ENCODE data around the gene SUMO2. TPM values are rescaled to one million over a fixed set of nuclear protein-coding genes. Genes with fewer than 3 reads are reported as not detected.
"Not testable (repeated sequence)": the region's sequence is repeated elsewhere in the genome, so short reads cannot be mapped to it uniquely, and the experiment has no call there.

The SUMO2 gene
- total and polyA plus RNA-seq, 2 donors = 98.3 to 150 TPM

GRCh38 chr17:75147878-75148546 is 34.7 kb downstream of the SUMO2 start:
- WGBS = 85% methylated on average over 6 of the region's 6 CpGs
- no peak for DNase-seq (ENCODE audit: extremely low spot score)

GRCh38 chr17:75146592-75146991 is 36.2 kb downstream of the SUMO2 start:
- Histone ChIP-seq H3K4me1 (ENCODE audit: insufficient read depth) (no peaks in the 10 kb centered on the region), H3K4me3 (ENCODE audit: low read depth, low read length) (no peak overlapping the region), H3K36me3 (ENCODE audit: insufficient read depth) (no peaks in the 10 kb centered on the region), H3K27ac (ENCODE audit: low read depth) (no peak overlapping the region)
- no peak for DNase-seq (ENCODE audit: extremely low spot score)
- 88% methylated on average over 3 of the region's 3 CpGs for WGBS

More at GRCh38 chr17:75147878-75148546, 34.7 kb downstream of the SUMO2 start:
- Histone ChIP-seq H3K27ac (ENCODE audit: low read depth) (no peak overlapping the region), H3K4me3 (ENCODE audit: low read depth, low read length) (no peak overlapping the region), H3K36me3 (ENCODE audit: insufficient read depth) (no peaks in the 10 kb centered on the region), H3K4me1 (ENCODE audit: insufficient read depth) (no peaks in the 10 kb centered on the region)

GRCh38 chr17:75144816-75145512 is 37.8 kb downstream of the SUMO2 start:
- 90% methylated on average over 11 of the region's 11 CpGs for WGBS
- DNase-seq (ENCODE audit: extremely low spot score) = no peak
- H3K4me1 ChIP-seq (ENCODE audit: insufficient read depth) = no peaks in the 10 kb centered on the region
- H3K4me3 ChIP-seq (ENCODE audit: low read depth, low read length) = no peak overlapping the region
- H3K36me3 ChIP-seq (ENCODE audit: insufficient read depth) = no peaks in the 10 kb centered on the region
- H3K27ac ChIP-seq (ENCODE audit: low read depth) = no peak overlapping the region

- no peak overlapping the region for H3K27ac ChIP-seq (ENCODE audit: low read depth)
- 80% methylated on average over 13 of the region's 13 CpGs for WGBS
- H3K4me1 ChIP-seq (ENCODE audit: insufficient read depth) = no peaks in the 10 kb centered on the region
- no peak overlapping the region for H3K4me3 ChIP-seq (ENCODE audit: low read depth, low read length)
- no peaks in the 10 kb centered on the region for H3K36me3 ChIP-seq (ENCODE audit: insufficient read depth)
- DNase-seq (ENCODE audit: extremely low spot score) = no peak
These were observed 40.4 kb downstream of the SUMO2 start for GRCh38 chr17:75142236-75142971.

GRCh38 chr17:75138519-75138918 is 44.2 kb downstream of the SUMO2 start:
- Histone ChIP-seq H3K36me3 (ENCODE audit: insufficient read depth) (no peaks in the 10 kb centered on the region), H3K4me1 (ENCODE audit: insufficient read depth) (peaks cover 2% of the 10 kb centered on the region), H3K4me3 (ENCODE audit: low read depth, low read length) (no peak overlapping the region), H3K27ac (ENCODE audit: low read depth) (no peak overlapping the region)
- 94% methylated on average over 5 of the region's 5 CpGs for WGBS
- DNase-seq (ENCODE audit: extremely low spot score) = no peak

GRCh38 chr17:75137762-75138161 is 45.0 kb downstream of the SUMO2 start:
- H3K4me1 ChIP-seq (ENCODE audit: insufficient read depth); H3K27ac ChIP-seq (ENCODE audit: low read depth); DNase-seq (ENCODE audit: extremely low spot score); H3K4me3 ChIP-seq (ENCODE audit: low read depth, low read length); H3K36me3 ChIP-seq (ENCODE audit: insufficient read depth): not testable (repeated sequence)
- WGBS = 93% methylated on average over 9 of the region's 9 CpGs

GRCh38 chr17:75135946-75136345 is 46.8 kb downstream of the SUMO2 start:
- H3K36me3 ChIP-seq (ENCODE audit: insufficient read depth) = no peaks in the 10 kb centered on the region
- 89% methylated on average over 8 of the region's 8 CpGs for WGBS
- no peak for DNase-seq (ENCODE audit: extremely low spot score)
- H3K27ac ChIP-seq (ENCODE audit: low read depth) = no peak overlapping the region
- peaks cover 2% of the 10 kb centered on the region for H3K4me1 ChIP-seq (ENCODE audit: insufficient read depth)
- H3K4me3 ChIP-seq (ENCODE audit: low read depth, low read length) = no peak overlapping the region

- H3K36me3 ChIP-seq (ENCODE audit: insufficient read depth) = no peaks in the 10 kb centered on the region
- no peak overlapping the region for H3K27ac ChIP-seq (ENCODE audit: low read depth)
- H3K4me1 ChIP-seq (ENCODE audit: insufficient read depth) = peaks cover 2% of the 10 kb centered on the region
- 86% methylated on average over 5 of the region's 5 CpGs for WGBS
- H3K4me3 ChIP-seq (ENCODE audit: low read depth, low read length) = no peak overlapping the region
- DNase-seq (ENCODE audit: extremely low spot score) = no peak
These were observed 47.3 kb downstream of the SUMO2 start for GRCh38 chr17:75135452-75135851.

GRCh38 chr17:75133607-75134347 is 49.0 kb downstream of the SUMO2 start:
- not testable (repeated sequence) for H3K27ac ChIP-seq (ENCODE audit: low read depth); H3K36me3 ChIP-seq (ENCODE audit: insufficient read depth); DNase-seq (ENCODE audit: extremely low spot score); H3K4me1 ChIP-seq (ENCODE audit: insufficient read depth); H3K4me3 ChIP-seq (ENCODE audit: low read depth, low read length)
- WGBS = 86% methylated on average over 14 of the region's 14 CpGs

- no peak overlapping the region for H3K4me3 ChIP-seq (ENCODE audit: low read depth, low read length)
- peaks cover 2% of the 10 kb centered on the region for H3K4me1 ChIP-seq (ENCODE audit: insufficient read depth)
- DNase-seq (ENCODE audit: extremely low spot score) = no peak
- H3K36me3 ChIP-seq (ENCODE audit: insufficient read depth) = no peaks in the 10 kb centered on the region
- 93% methylated on average over 3 of the region's 3 CpGs for WGBS
- H3K27ac ChIP-seq (ENCODE audit: low read depth) = no peak overlapping the region
These were observed 49.8 kb downstream of the SUMO2 start for GRCh38 chr17:75133001-75133400.

- not testable (repeated sequence) for H3K36me3 ChIP-seq (ENCODE audit: insufficient read depth); DNase-seq (ENCODE audit: extremely low spot score); H3K4me1 ChIP-seq (ENCODE audit: insufficient read depth)
- Histone ChIP-seq H3K27ac (ENCODE audit: low read depth) (peak overlapping the region; percentile 89), H3K4me3 (ENCODE audit: low read depth, low read length) (peak overlapping the region; percentile 68)
- 81% methylated on average over 40 of the region's 40 CpGs for WGBS
These were observed 50.5 kb downstream of the SUMO2 start for GRCh38 chr17:75132018-75133000.

- no peak for DNase-seq (ENCODE audit: extremely low spot score)
- H3K4me3 ChIP-seq (ENCODE audit: low read depth, low read length) = peak within 1 kb of the TSS; percentile 68
- H3K27ac ChIP-seq (ENCODE audit: low read depth) = peak within 1 kb of the TSS; percentile 89
- peaks cover 2% of the 10 kb centered on the region for H3K4me1 ChIP-seq (ENCODE audit: insufficient read depth)
- under 1% methylated on average over 82 of the region's 82 CpGs for WGBS
- H3K36me3 ChIP-seq (ENCODE audit: insufficient read depth) = no peaks in the 10 kb centered on the region
These were observed 51.3 kb downstream of the SUMO2 start, which contains the start of gene NT5C for GRCh38 chr17:75131278-75132017. NT5C (minus strand) TSS chr17:75131742; CDS start chr17:75131707, 35 bp downstream.

All from urinary bladder (tissue), 4 donors.